Fibroblast of pulmonary artery (primary cell): ENCODE data around the gene POLR1H.
"Not testable (repeated sequence)": the region's sequence is repeated elsewhere in the genome, so short reads cannot be mapped to it uniquely, and the experiment has no call there.

ENCODE experiments used
- DNase-seq: peaks from one replicate; pipeline ENCODE4 v3.0.0-alpha.2; 2010; ENCODE audit warnings: low read depth
- H3K4me3 ChIP-seq: replicated peaks from 2 replicates; pipeline ENCODE4 v1.5.1; 2011; ENCODE audit warnings: low read depth, mild to moderate bottlenecking, control low read depth, low read length, moderate library complexity
- TF ChIP-seq, protein P1 (sequence below): IDR thresholded peaks from 2 replicates; pipeline ENCODE4 v1.5.1; 2011; ENCODE audit warnings: mild to moderate bottlenecking, control low read depth, low read length, inconsistent platforms; ENCODE audit errors: missing control alignments

POLR1H gene, protein sequence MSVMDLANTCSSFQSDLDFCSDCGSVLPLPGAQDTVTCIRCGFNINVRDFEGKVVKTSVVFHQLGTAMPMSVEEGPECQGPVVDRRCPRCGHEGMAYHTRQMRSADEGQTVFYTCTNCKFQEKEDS

GRCh38 chr6:30061092-30061857 lies at the start of gene POLR1H:
POLR1H (plus strand) TSS chr6:30061265; CDS start chr6:30061525, 260 bp downstream.
- TF ChIP-seq, protein P1, sequence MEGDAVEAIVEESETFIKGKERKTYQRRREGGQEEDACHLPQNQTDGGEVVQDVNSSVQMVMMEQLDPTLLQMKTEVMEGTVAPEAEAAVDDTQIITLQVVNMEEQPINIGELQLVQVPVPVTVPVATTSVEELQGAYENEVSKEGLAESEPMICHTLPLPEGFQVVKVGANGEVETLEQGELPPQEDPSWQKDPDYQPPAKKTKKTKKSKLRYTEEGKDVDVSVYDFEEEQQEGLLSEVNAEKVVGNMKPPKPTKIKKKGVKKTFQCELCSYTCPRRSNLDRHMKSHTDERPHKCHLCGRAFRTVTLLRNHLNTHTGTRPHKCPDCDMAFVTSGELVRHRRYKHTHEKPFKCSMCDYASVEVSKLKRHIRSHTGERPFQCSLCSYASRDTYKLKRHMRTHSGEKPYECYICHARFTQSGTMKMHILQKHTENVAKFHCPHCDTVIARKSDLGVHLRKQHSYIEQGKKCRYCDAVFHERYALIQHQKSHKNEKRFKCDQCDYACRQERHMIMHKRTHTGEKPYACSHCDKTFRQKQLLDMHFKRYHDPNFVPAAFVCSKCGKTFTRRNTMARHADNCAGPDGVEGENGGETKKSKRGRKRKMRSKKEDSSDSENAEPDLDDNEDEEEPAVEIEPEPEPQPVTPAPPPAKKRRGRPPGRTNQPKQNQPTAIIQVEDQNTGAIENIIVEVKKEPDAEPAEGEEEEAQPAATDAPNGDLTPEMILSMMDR: no peak
- DNase-seq: peak; percentile 98
- H3K4me3 ChIP-seq: peak within 1 kb of the TSS; percentile 97

DNA sequence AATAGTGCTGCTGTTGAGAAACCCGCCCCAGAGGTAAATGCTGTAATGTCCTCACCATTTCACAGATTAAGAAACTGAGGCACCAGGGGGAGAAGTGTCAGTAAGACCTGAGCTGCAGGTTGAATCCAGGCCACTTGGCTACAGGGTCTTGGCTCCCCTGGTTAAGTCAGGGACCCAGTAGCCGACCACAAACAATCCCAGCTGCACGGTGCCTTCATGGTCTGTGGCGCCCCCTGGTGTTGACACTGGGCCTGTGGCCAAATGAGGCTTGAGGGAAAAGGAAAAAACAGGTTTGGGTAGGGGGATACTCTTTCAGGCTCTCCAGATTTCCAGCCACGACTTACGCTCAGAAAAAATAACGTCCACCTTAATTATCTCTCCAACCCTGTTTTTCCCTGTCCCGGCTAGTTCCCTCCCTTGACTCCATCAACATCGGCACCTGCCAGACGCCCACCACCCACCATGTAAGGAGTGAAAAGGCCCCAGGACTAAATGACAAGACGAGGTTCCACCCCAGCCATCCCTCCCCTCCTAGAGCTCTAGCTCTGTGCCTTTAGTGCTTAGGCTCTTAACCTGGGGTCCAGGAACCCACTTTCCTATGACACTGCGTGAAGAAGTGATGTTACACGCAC lies 47.7 kb upstream of the POLR1H start:
- H3K4me3 ChIP-seq: no peak overlapping the region
- DNase-seq: peak; percentile 18
- TF ChIP-seq, protein P1: peak; percentile 70

DNA sequence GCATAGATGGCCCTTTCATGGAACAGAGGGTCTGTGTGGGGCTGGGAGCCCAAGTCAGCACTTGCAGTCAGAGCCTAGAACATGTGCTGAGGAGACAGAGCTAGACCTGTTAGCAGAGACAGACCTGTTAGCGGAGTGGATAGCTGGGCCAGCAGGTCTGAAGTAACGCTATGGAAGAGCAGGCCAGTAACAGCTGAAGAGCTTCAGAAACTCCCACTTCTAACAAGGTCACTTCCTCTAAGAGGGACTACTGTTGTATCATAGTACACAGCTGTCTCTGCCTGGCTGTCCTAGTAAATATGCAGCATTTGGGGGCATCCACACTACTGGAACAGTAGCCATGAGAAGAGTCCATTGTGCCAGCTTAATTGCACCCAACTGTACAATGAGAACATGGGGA lies 41.2 kb upstream of the POLR1H start:
- TF ChIP-seq, protein P1: no peak
- no peak for DNase-seq
- H3K4me3 ChIP-seq: no peak overlapping the region

- TF ChIP-seq, protein P1: no peak
- no peak overlapping the region for H3K4me3 ChIP-seq
- no peak for DNase-seq
These were observed 40.4 kb upstream of the POLR1H start for GRCh38 chr6:30020626-30021025.

- TF ChIP-seq, protein P1: no peak
- DNase-seq: no peak
- H3K4me3 ChIP-seq: no peak overlapping the region
These were observed 38.9 kb upstream of the POLR1H start for GRCh38 chr6:30022189-30022588.

DNA sequence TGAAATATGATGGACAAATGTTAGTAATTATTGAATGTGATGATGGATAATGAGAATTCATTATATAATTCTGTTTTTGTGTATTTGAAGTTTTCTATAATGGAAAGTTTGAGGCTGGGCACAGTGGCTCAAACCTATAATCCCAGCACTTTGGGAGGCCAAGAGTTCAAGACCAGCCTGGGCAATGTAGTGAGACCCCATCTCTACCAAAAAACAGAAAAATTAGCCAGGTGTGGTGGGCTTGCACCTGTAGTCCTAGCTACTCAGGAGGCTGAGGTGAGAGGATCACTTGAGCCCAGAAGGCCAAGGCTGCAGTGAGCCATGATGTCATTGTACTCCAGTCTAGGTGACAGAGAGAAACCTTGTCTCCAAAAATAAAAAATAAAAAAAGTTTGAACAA lies 38.4 kb upstream of the POLR1H start:
- DNase-seq, H3K4me3 ChIP-seq: not testable (repeated sequence)

- TF ChIP-seq, protein P1: no peak
- no peak overlapping the region for H3K4me3 ChIP-seq
- no peak for DNase-seq
These were observed 35.9 kb upstream of the POLR1H start for GRCh38 chr6:30025186-30025585.
